AG10803 (cell line): Measurements from ENCODE around the gene MYCL.
A peak's percentile ranks its signal among the peaks of the same experiment; 100 is the strongest.

ENCODE experiments used
- DNase-seq: peaks from one replicate; pipeline ENCODE4 v3.0.0; 2010; ENCODE audit warnings: low read depth
- H3K4me3 ChIP-seq: 2 replicates; pipeline ENCODE4 v1.5.1; 2011; ENCODE audit warnings: mild to moderate bottlenecking, low read length, control low read depth
- CTCF ChIP-seq: conservative IDR thresholded peaks from 2 replicates; pipeline ENCODE4 v1.5.1; 2011; ENCODE audit warnings: mild to moderate bottlenecking, low read length, control low read depth, inconsistent platforms

Gene MYCL

GRCh38 chr1:39901464-39901713 is 328 bp downstream of the MYCL start:
- no peak for TF ChIP-seq CTCF
- H3K4me3 ChIP-seq: peak overlapping the region; percentile 62
- DNase-seq: no peak

GRCh38 chr1:39900662-39901463 is 854 bp downstream of the MYCL start:
- DNase-seq: peak; percentile 27
- H3K4me3 ChIP-seq: peak overlapping the region; percentile 62

GRCh38 chr1:39899611-39900538 is 1.8 kb downstream of the MYCL start:
- H3K4me3 ChIP-seq: no peak overlapping the region
- DNase-seq: no peak
- TF ChIP-seq CTCF: no peak

More at GRCh38 chr1:39900662-39901463, 854 bp downstream of the MYCL start:
- TF ChIP-seq CTCF: no peak

GRCh38 chr1:39898648-39899603 is 2.8 kb downstream of the MYCL start:
- no peak overlapping the region for H3K4me3 ChIP-seq

GRCh38 chr1:39898191-39898590 is 3.5 kb downstream of the MYCL start:
- no peak for DNase-seq
- no peak for TF ChIP-seq CTCF
- H3K4me3 ChIP-seq: no peak overlapping the region

More at GRCh38 chr1:39898648-39899603, 2.8 kb downstream of the MYCL start:
- no peak for TF ChIP-seq CTCF
- peak; percentile 54 for DNase-seq

GRCh38 chr1:39896909-39897685 is 4.6 kb downstream of the MYCL start:
- DNase-seq: peak; percentile 41
- H3K4me3 ChIP-seq: no peak overlapping the region
- no peak for TF ChIP-seq CTCF
